Measurements from ENCODE around the gene ADAMTS12.

DNA sequence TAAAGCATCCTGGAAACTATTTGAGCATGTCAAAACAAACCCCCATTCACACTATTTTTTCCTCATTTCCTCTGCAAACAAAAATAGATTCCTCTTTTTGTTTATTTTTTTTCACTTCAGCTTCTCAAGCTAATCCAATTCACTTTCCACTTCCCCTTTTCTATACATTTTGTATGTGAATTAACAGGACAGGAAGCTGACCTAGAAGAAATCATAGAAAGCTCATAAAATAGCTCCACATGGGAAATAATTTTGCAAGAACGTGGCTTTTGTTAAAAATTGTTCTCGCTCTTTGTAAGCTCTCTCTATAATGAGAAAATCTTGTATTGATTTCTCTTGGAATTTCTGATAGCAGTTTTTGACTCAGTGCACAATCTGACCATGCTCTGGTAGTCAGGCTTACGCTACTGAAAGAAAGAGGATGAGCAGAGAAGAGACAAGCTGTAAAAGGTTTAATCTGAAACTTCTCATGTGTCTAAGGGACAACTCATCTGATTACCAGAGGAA lies 215.8 kb downstream of the ADAMTS12 start:
- no peak for TF ChIP-seq CTCF (IDR thresholded peaks at IDR 0.05)
- TF ChIP-seq POLR2A (IDR thresholded peaks at IDR 0.05) = no peak

All from lower leg skin (tissue), 3 donors.